Superior temporal gyrus (tissue), 1 donor: ENCODE data around the gene PLA2G6.

ENCODE experiments used
- DNase-seq: peaks from one replicate; pipeline ENCODE4 v3.0.0-alpha.2; 2016; ENCODE audit errors: extremely low spot score

The PLA2G6 gene, protein sequence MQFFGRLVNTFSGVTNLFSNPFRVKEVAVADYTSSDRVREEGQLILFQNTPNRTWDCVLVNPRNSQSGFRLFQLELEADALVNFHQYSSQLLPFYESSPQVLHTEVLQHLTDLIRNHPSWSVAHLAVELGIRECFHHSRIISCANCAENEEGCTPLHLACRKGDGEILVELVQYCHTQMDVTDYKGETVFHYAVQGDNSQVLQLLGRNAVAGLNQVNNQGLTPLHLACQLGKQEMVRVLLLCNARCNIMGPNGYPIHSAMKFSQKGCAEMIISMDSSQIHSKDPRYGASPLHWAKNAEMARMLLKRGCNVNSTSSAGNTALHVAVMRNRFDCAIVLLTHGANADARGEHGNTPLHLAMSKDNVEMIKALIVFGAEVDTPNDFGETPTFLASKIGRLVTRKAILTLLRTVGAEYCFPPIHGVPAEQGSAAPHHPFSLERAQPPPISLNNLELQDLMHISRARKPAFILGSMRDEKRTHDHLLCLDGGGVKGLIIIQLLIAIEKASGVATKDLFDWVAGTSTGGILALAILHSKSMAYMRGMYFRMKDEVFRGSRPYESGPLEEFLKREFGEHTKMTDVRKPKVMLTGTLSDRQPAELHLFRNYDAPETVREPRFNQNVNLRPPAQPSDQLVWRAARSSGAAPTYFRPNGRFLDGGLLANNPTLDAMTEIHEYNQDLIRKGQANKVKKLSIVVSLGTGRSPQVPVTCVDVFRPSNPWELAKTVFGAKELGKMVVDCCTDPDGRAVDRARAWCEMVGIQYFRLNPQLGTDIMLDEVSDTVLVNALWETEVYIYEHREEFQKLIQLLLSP

DNA sequence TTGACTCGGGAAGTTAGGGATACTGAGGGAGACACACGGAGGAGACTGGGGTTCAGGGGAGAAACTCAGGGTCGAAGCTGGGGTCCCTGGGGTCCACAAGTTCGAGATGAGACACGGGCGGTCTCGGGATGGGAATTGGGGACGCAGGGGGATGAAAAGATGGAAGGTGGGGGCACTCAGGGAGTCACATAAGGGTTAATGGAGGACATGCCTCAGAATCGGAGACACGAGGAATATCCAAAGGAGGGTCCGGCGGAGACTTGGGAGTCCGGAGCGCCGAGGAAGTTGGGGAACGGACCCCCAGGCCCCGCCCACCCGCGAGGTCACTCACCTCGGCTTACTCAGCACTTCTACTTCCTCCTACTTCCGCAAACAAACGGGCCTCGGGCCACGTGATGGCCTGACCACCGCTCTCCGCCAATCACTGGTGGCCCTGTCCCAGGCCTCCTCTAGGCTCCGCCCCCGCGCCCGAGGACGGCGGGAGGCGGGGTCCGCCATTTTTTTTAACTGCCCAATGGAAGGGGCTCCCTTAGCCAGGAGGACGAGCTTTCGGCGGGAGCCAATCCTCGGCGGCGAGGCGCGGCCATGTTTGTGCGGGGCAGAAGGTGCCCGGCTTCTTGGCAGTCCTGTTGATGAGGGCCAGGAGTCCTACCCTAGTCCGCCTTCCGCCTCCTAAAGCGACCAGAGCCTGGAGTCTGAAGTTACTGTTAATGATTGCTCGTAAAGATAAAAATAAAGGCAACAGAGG, at the start of gene PLA2G6:
Gene PLA2G6 (minus strand): TSS at position 378 of the 748 bp plus-strand sequence. CDS start 12,404 bp downstream, outside the sequence.
- DNase-seq: peak; percentile 99

DNA sequence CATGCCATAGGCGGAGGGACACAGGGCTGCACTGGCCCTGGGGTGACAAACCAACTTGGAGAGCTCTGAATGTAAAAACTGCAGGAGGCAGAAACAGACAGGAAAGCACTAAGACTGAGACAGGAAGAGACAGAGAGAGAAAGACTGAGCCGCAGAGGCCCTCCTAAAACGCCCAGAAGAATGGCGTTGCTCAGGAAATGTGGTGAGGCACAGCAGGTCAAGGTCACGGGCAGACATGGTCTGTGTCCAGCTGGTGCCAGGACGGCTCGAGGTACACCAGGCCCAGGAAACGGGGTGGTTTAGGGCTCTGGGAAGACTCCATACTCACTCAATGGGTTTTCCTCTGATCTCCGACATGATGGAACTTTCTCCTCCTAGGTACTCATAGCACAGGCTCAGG, 49.3 kb upstream of the PLA2G6 start:
- DNase-seq: no peak

DNA sequence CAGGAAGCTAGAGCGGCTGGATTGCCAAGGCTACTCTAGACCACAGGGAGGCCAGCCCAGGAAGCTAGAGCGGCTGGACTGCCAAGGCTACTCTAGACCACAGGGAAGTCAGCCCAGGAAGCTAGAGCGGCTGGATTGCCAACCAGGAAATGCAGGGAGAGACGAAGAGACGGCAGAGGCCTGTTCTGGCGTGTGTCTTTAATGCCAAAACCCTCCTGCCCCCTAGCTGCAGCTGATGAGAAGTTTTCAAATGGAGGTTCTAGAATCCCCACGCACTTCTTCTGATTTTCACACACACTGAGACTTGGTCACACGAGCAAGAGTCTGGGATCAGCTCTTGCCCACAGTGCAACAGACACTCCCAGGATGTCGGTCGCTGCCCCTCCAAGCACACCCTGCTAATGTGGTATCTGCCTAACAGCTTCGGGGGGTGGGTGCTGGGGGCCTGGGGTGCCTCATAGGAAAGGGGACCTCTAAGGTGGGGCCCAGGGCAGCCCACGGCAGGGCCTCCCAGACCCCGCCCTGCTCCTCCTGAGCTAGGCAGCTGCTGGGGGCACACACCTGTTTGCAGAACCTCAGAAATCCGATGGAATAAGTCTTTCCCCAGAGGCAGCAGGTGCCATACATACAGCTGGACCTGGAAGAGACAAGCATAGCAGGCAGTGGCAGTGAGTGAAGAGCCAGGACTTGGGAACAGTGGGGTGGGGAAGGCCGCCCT, 48.6 kb upstream of the PLA2G6 start:
- peak; percentile 77 for DNase-seq

DNA sequence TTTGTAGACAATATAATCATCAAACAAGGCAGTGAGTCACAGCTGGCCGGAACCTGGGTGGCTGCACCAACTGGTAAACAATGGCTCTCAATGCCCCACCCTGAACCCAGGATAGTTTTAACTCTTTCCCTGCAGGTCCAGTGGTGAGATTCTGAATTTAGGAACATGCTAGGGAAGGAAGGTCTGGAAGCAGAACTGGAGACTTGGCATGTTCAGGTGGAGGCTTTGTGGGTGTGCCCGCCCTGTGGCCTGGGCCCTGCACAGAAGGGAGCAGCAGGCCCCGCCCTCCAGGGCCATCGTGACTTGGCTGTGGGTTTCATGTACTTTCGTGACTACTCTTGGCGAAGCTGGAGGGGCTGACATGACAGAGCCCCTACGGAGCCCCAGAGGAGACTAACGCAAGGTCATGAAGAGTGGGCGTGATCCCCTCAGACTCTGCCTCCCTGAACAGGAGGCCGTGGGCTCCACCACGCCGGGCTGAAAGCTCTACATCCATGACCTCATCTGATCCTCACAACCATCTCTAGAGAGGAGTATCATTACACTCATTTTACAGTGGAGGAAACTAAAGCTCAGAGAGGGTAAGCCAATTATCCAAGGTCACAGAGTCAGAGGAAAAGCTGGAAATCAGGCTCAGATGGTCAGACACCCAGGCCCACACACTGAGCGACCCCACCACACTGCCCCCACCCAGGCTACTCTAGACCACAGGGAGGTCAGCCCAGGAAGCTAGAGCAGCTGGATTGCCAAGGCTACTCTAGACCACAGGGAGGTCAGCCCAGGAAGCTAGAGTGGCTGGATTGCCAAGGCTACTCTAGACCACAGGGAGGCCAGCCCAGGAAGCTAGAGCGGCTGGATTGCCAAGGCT, 47.5 kb upstream of the PLA2G6 start:
- DNase-seq: no peak

DNA sequence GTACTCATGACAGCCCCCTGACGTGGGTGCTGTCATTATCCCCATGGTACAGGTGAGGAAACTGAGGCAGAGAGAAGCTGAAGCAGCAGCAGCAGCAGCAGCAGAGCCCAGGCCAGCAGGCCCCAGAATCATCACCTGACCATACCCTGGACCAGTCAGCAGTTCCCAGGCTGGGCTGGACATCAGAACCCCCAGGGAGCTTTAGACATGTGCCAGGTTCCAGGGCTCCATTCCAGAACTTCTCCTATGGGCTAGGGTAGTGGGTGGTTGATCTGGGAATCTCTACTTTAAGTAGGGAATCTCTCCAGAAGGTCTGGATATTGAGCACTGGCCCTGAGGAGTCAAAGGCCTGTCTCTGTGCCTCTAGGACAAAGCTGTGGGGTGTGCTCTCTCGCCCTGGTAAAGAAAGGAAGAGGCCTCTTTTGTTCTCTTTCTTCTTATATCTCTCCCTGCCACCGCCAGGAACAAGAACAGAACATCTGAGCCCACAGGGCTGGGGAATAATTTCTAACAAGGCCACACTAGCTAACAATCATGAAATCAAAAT, 46.8 kb upstream of the PLA2G6 start:
- peak; percentile 38 for DNase-seq

DNA sequence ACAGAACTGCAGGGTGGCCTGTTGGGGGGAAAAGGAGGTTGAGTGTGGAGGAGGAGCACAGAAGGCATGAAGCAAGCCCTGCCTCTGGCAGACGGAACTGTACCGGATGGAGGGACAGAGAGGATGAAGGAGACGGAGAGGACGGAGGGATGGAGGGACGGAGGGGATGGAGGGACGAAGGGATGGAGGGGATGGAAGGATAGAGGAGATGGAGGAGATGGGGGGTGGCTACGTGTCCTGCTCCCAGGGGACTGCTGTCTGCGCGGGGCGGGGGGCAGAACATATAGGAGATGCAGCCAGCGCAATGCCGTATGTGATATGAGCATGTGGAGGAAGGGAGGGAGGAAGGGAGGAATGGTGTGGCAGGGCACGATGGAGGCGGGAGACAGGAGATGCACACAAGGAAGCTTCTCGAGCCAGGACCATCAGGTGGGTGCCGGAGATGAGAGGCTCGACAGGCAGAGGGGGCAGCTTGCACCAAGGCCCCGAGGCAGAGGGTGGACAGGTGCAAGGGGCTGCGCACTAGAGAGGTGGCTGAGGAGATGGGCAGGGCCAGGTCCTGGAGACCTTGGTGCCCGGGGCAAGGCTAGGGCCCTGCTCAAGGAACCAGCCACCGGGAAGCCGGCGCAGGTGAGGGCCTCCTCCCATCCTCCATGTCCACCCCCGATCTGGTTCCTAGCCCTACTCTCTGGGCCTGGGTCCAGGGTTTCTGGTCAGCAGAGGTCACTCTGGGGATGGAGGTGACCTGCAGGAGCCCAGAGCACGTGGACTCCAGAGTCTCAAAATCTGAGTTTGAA, 45.4 kb upstream of the PLA2G6 start:
- no peak for DNase-seq

GRCh38 chr22:38223289-38223960, 41.8 kb upstream of the PLA2G6 start:
- no peak for DNase-seq

GRCh38 chr22:38222797-38223119, 41.1 kb upstream of the PLA2G6 start:
- DNase-seq: no peak

DNA sequence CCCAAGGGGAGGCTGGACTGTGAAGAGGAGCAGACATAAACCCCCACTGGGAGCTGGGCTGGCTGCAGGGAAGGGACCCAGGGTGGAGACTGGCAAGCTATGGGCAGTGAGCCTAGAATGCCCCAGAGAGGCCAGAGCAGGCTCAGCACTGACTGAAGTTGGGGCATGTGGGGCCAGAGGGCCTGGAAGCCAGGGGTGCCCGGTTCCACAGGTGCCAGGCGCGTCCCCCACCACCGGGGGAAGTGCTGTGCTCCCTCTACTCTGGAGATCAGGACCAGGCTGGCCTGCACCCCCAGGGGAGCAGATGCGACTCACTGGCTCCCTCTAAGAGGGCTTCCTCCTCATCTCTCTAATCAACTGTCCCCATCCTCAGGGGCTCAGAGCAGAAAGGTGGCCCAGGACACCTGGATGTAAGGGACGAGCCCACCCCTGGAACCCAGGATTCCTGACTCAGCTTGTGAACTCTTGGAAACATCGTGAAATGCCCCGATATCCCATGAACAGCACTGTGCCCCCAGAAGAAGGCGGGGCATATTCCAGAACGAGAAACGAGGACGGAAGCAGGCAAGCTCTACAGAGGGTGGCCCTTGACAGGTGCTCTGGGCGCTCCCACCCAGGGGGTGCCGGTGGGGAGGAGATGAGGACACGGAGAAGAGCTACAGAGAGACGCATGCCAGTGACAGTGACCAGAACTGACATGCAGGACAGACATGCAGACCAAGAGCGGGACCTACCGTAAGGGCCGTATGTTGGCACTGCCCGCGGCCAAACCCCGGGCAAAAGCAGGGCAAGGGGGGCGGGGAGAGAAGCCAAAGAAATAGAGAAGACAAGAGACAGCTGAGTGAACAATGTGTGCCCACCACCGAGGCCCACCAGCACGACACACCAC, 40.5 kb upstream of the PLA2G6 start:
- DNase-seq: no peak

DNA sequence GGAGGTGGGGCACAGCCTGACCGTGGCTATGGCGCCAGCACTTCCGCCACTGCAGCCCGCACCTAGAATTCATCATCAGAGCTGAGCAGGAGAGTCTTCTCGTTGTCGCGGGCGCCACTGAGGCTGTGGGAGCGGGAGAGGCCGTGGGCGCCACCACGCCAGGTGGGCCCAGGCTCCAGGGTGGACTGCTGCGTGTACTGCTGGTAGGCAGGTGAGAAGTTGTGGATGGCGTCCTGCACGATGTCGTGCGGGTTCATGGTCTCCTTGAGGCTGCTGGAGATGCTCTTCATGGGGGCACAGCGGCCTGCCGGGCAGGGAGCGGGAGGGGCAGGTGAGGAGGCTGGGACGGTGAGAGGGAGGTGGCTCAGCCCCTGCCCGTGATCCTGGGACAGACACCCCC, 39.8 kb upstream of the PLA2G6 start:
- DNase-seq: no peak

- DNase-seq: no peak
These were observed 39.2 kb upstream of the PLA2G6 start for GRCh38 chr22:38220653-38221386.

- DNase-seq: no peak
These were observed 38.5 kb upstream of the PLA2G6 start for GRCh38 chr22:38220163-38220562.

- DNase-seq: no peak
These were observed 38.0 kb upstream of the PLA2G6 start for GRCh38 chr22:38219632-38220031.

DNA sequence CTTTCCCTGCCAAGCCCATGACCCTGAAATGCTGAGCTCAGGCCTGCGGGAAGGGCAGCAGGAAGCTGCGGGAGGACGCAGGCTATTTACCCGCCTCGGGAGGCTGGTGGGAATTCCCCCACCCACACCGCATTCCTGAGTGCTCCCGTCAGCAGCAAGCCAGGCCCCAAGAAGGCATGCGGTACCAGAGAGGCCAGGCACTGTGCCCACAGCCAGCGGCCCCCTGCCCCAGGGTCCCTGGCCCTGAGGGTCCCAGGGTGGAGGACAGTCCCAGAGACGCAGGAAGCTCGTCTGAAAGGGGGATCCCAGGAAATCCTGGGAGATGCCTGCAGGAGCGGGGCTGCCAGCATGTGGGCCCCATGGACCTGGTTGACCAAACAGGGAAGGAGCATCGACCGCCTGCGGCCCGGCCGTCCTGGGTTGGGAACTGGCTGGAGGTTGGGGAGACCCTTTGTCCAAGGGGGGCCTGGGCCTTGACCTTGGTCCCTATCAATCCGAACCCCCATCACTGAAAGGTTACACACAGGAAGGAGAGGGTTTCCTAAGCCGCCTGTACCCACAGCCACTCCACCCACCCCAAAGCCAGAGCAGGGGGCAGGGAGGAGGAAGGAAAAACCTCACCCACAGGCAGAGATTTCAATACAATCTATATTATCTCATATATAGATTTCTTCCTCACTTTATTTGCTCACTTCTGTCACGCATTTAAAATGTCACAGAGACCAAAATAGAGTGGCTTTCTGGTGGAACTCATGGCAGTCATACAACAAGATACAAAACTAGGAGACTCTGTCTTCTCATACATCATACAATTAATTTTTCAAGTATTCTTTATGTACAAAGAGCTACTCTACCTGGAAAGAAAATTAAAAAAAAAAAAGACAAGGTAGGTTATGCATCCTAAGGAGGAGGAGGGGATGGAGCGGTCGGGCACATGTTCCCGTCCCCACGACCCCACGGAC, 37.3 kb upstream of the PLA2G6 start:
- DNase-seq: no peak

DNA sequence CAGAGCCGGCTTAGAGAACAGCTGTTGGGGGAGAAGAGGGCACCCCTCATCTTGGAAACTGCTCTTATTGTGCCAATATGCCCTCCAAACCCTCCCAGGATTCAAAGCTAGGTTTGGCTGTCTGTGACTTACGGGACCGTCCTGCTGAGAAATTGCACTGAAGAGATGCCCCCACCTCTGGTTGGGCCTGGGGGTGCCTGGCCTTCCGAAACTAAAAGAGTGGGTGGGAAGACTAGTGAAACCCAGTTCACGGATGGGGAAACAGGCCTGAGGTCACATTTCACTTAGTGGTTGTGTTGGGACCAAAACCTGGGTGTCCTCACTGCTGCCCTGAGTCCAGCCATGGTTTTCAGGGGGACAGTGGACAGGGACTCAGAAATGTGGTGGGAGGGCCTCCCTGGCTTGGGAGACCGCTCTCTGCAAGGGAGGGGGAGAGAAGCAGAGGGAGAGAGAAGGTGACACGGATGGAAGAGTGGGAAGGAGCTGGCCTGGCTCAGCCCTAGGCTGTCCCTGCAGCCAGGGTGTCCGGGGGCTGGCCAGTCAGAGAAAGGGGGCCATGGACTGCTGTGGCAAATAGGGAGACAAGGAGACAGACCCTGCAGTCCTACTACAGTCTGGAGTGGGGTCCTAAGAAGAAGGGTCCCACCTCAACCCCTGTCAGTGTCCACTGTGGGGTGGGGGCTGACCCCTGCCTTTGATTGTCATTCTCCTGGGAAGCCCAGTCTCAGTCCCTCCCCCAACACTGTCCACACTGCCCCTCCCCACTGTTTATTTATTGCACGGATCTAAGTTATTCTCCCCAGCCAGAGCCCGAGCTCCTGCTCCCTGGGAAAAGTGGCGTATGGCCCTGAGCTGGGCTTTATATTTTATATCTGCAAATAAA, 33.8 kb upstream of the PLA2G6 start:
- DNase-seq: no peak
